Kidney (tissue), 14 donors: ENCODE results near the gene UVSSA. TPM values are rescaled to one million over a fixed set of nuclear protein-coding genes. Genes with fewer than 3 reads are reported as not detected.

Source experiments
- DNase-seq, 5 donors: peaks; one replicate each; pipeline ENCODE4 v3.0.0-alpha.2; 2013 to 2020
- FAIRE-seq: peaks from 2 replicates; lab custom pipeline; 2012; peaks lifted over from hg19 to GRCh38; lab: Jason Lieb, UNC
- H3K27ac ChIP-seq, 2 donors: one replicate each; pipeline ENCODE4 v1.7.0; 2013; ENCODE audit warnings: low read depth in 2 of 2, low read length in 2 of 2, inconsistent platforms in 1 of 2
- H3K27me3 ChIP-seq: one replicate; pipeline ENCODE4 v1.7.1; 2013; ENCODE audit warnings: low read length, inconsistent platforms; ENCODE audit not compliant: control insufficient read depth, insufficient read depth
- H3K36me3 ChIP-seq, 3 donors: one replicate each; pipeline versions ENCODE4 v1.7.0 to v1.7.1; 2013; ENCODE audit warnings: low read length in 3 of 3, control low read depth in 1 of 3, inconsistent platforms in 1 of 3; ENCODE audit not compliant: insufficient read depth in 3 of 3, control insufficient read depth in 2 of 3
- H3K4me1 ChIP-seq, 3 donors: one replicate each; pipeline versions ENCODE4 v1.7.0 to v1.7.1; 2013; ENCODE audit warnings: low read length in 3 of 3, inconsistent platforms in 1 of 3, low read depth in 1 of 3; ENCODE audit not compliant: control insufficient read depth in 2 of 3, insufficient read depth in 2 of 3
- H3K4me3 ChIP-seq, 3 donors: one replicate each; pipeline versions ENCODE4 v1.7.0 to v1.8.1; 2013; ENCODE audit warnings: low read length in 3 of 3, control low read depth in 1 of 3, inconsistent platforms in 1 of 3
- H3K9ac ChIP-seq, 3 donors: one replicate each; pipeline versions ENCODE4 v1.7.0 to v1.7.1; 2013; ENCODE audit warnings: low read length in 3 of 3, control low read depth in 1 of 3, inconsistent platforms in 1 of 3
- H3K9me3 ChIP-seq, 3 donors: one replicate each; pipeline versions ENCODE4 v1.7.0 to v1.7.1; 2013; ENCODE audit warnings: low read length in 3 of 3, control low read depth in 1 of 3, inconsistent platforms in 1 of 3; ENCODE audit not compliant: control insufficient read depth in 2 of 3, insufficient read depth in 1 of 3
- CTCF ChIP-seq: IDR thresholded peaks from 3 replicates; pipeline ENCODE4 v1.5.1; 2012; ENCODE audit warnings: mild to moderate bottlenecking, moderate library complexity, borderline replicate concordance; ENCODE audit not compliant: insufficient read depth; ENCODE audit errors: extremely low read depth
- intact Hi-C: fragments of 100-400 bp; cut with DNase I; formaldehyde crosslinking; loops from one replicate; pipeline ENCODE4 v1.11.1; 2022
- polyA plus RNA-seq: library from polyadenylated mRNA; stranded (reverse); fragments of 350-450 nt; fragmentation: Illumina TruSeq; extraction: RNeasy Lipid Tissue Mini Kit (QIAGEN cat#74804); gene quantifications from one replicate; pipeline ENCODE4 v1.2.3, GENCODE V29; 2014; ENCODE audit warnings: low read depth, low replicate concordance; ENCODE audit not compliant: insufficient read depth
- total RNA-seq: library from RNA; stranded (reverse); fragmentation: NEBNext Ultra II Directional; extraction: Animal tissue kit (Norgen Biotek cat#: 25700); gene quantifications from one replicate; pipeline ENCODE4 v1.2.1, GENCODE V29; 2021
- donor health status: control.
- donor health status: control.
- donor health status: control.
- donor health status: control.
- donor health status: control.
- donor health status: DM: yes; HTN: yes; CAD: no.
- donor health status: Normal renal cell carcinoma (clear cell type).

The UVSSA gene
- total and polyA plus RNA-seq, 2 donors from 2014 or later = 5.2 to 32.5 TPM

DNA sequence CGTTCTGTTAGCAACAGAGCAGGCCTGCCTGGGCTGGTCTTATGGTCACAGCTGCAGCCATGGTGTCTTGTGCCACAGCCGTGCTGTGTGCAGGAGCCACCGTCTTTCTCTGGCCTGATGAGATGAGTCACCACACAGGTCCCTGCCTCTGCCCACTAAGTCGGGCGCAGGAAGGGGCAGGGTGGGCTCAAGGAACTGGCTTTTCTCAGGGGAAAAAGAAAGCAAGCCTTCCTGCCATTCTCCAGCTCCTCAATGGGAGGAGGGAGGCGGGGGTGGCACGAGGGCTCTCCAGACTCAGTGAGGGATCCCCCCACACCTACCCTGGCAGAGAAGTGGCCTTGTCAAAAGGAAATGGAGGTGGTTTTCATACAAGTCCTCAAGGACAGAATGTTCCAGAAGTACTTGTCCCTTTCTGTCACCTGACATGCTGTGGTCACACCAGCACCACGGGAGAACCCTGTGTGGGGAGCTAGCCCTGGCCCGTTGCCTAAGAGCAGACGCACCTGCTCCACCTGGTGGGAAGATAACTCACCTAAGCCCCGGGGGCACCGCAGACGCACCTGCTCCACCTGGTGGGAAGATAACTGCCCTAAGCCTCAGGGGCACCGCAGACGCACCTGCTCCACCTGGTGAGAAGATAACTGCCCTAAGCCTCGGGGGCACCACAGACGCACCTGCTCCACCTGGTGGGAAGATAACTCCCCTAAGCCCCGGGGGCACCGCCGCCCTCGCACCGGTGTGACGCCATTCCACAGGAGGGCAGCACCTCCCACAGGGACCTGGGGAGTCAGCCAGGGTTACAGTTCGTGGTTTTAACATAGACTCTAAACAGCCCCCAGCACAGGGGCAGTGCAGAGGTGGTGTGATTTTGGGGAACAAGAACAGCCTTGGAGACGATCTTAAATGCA lies 18.5 kb downstream of the UVSSA start:
- no peaks in the 10 kb centered on the region for H3K9me3 ChIP-seq
- H3K27me3 ChIP-seq = no peaks in the 10 kb centered on the region
- intact Hi-C loops = no loop called here
- no peak for FAIRE-seq
- peaks cover 0 to 6% (median 2%) of the 10 kb centered on the region in 3 donors for H3K36me3 ChIP-seq
- H3K9ac ChIP-seq = no peak overlapping the region
- no peaks in the 10 kb centered on the region for H3K4me1 ChIP-seq
- no peak overlapping the region for H3K4me3 ChIP-seq
- H3K27ac ChIP-seq = no peak overlapping the region
- peak in 1 of 5 donors; percentile 64 for DNase-seq
- no peak for TF ChIP-seq CTCF

DNA sequence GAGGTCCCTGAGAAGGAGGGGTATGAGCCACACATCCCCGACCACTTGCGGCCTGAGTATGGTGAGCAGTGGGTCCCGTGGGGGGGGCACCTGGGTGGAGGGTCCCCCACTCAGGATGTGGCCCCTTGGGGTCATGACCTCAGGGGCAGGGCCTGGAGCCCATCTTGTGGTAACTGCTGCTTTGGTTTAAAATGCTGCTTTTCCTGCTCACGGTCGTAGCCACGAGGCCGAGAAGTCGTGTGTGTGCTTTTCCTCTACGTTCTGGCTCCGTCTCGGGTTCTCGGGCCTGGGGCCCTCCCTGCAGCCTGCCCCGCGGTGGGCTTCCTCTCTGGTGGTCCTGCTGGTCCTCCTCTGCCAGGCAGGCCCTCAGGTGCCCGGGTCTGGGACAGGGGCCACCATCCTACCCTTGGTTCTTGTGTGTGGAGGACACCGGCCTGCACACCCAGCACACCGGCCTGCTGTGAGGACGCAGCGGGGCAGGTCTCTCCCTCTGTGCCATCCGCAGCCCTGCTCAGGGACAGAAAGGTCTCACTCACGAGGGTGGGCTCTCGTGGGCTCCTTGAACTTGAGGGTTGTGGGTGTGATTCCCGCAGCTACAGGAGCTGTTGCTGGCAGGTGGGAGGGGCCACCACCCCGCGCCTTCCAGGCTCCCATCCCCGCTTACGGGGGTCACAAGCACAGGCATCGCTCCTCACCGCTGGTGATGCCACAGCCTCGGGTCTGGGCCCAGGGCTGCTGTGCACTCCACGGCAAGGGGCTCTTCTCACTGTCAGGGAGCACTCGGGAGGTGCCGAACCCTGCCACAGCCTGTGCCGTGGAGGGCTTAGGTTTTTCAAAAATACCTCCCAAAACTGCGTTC lies 19.6 kb downstream of the UVSSA start:
- Histone ChIP-seq H3K27ac (no peak overlapping the region), H3K4me3 (no peak overlapping the region), H3K27me3 (no peaks in the 10 kb centered on the region), H3K36me3 (peaks cover 0 to 6% (median 2%) of the 10 kb centered on the region in 3 donors), H3K9me3 (no peaks in the 10 kb centered on the region), H3K9ac (no peak overlapping the region), H3K4me1 (no peaks in the 10 kb centered on the region)
- no peak for TF ChIP-seq CTCF
- intact Hi-C loops = no loop called here
- FAIRE-seq (no peak), DNase-seq (peak in 2 of 5 donors; percentile 30 to 65)

- Histone ChIP-seq H3K27me3 (no peaks in the 10 kb centered on the region), H3K4me1 (no peaks in the 10 kb centered on the region), H3K9ac (no peak overlapping the region), H3K27ac (no peak overlapping the region), H3K9me3 (no peaks in the 10 kb centered on the region), H3K4me3 (no peak overlapping the region), H3K36me3 (peaks cover 0 to 10% (median 2%) of the 10 kb centered on the region in 3 donors)
- DNase-seq = peak in 2 of 5 donors; percentile 30 to 67
- no peak for TF ChIP-seq CTCF
- FAIRE-seq = no peak
- intact Hi-C loops = no loop called here
These were observed 20.4 kb downstream of the UVSSA start for GRCh38 chr4:1367230-1367935.
